Testis (tissue), 3 donors: ENCODE results near the gene TTF2. TPM values are rescaled to one million over a fixed set of nuclear protein-coding genes. Genes with fewer than 3 reads are reported as not detected.
A peak's percentile ranks its signal among the peaks of the same experiment; 100 is the strongest.

ENCODE experiments used
- DNase-seq: peaks from one replicate; pipeline ENCODE4 v3.0.0-alpha.2; 2019
- H3K27ac ChIP-seq, 2 donors: fragments of 200-600 bp; sonication (generic); one replicate each; pipeline ENCODE4 v1.5.1; 2019
- H3K27me3 ChIP-seq: fragments of 200-600 bp; sonication (generic); one replicate; pipeline ENCODE4 v1.5.1; 2019
- H3K36me3 ChIP-seq: fragments of 200-600 bp; sonication (generic); one replicate; pipeline ENCODE4 v1.5.1; 2017; ENCODE audit warnings: low read depth; ENCODE audit errors: missing control alignments
- H3K4me1 ChIP-seq: fragments of 200-600 bp; sonication (generic); one replicate; pipeline ENCODE4 v1.5.1; 2019
- H3K4me3 ChIP-seq, 2 donors: fragments of 200-600 bp; sonication (generic); one replicate each; pipeline ENCODE4 v1.5.1; 2017 to 2019
- H3K9me3 ChIP-seq: fragments of 200-600 bp; sonication (generic); one replicate; pipeline ENCODE4 v1.5.1; 2017
- POLR2A ChIP-seq: fragments of 450-650 bp; IDR thresholded peaks from one replicate; pipeline ENCODE4 v1.6.1; 2017; ENCODE audit warnings: antibody characterized with exemption, mild to moderate bottlenecking, moderate library complexity
- WGBS, 2 donors: methylation state at CpG; one replicate each; pipeline ENCODE4 v1.1.5; 2018; 5-methylcytosine and 5-hydroxymethylcytosine counted together
- intact Hi-C: fragments of 100-400 bp; cut with DNase I; formaldehyde crosslinking; loops from one replicate; pipeline ENCODE4 v1.15.1; 2023; ENCODE audit warnings: low total_unique reads
- polyA plus RNA-seq: library from polyadenylated mRNA; stranded (reverse); fragments of 350-450 nt; fragmentation: Illumina TruSeq; extraction: RNeasy Lipid Tissue Mini Kit (QIAGEN cat#74804); gene quantifications from one replicate; pipeline ENCODE4 v1.2.3, GENCODE V29; 2014; ENCODE audit warnings: low read depth, low replicate concordance; ENCODE audit not compliant: insufficient read depth
- total RNA-seq, 2 donors: library from RNA; depleted of rRNA; stranded (reverse); fragments of >200 nt; gene quantifications; one replicate each; pipeline ENCODE4 v1.2.3, GENCODE V29; 2016
- TF ChIP-seq, protein P1 (sequence below), 3 experiments: fragments of 450-650 bp in 2 of 3; fragments of 200-600 bp in 1 of 3; sonication (generic) in 1 of 3; IDR thresholded peaks; one replicate each; pipeline ENCODE4 v1.5.1; 2016 to 2019; ENCODE audit warnings: antibody characterized with exemption in 3 of 3, mild to moderate bottlenecking in 2 of 3, moderate library complexity in 1 of 3

The TTF2 gene
- total and polyA plus RNA-seq, 3 donors from 2014 or later, result 20.2 to 26.5 (median 20.8) TPM

DNA sequence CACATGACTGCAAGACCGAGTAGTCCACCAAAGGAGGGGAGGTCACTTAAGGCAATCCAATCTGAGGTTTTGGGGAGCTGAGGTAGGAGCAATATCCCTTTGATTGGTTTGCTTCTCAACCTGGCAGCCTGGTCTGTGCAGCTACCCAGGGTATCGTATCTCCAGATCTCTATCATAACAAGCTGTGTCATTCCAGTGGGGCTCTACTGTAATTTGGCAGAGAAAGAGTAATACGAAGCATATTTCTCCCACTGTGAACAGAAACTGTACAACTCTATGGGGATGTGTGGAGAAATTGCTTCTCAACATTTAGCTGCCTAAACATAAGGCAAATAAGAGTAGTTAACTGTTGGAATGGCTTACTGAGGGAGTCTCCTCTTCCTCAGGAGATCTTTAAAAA is 38.0 kb upstream of the TTF2 start:
- 74 to 79% methylated on average over 3 of the region's 3 CpGs for WGBS, 2 donors
- intact Hi-C loops, result no loop called here

DNA sequence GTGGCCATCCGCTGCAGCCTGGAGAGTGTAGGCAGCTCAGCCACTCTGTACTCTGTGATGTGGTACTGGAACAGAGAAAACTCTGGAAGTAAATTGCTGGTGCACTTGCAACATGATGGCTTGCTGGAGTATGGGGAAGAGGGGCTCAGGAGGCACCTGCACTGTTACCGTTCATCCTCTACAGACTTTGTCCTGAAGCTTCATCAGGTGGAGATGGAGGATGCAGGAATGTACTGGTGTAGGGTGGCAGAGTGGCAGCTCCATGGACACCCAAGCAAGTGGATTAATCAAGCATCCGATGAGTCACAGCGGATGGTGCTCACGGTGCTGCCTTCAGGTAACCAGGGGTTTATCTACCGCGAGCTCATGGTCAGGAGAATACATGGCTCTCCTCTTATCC is 34.6 kb upstream of the TTF2 start:
- peaks cover 4% of the 10 kb centered on the region for H3K4me1 ChIP-seq
- TF ChIP-seq POLR2A, result no peak
- no peak overlapping the region for H3K4me3 ChIP-seq
- H3K9me3 ChIP-seq, result no peaks in the 10 kb centered on the region
- H3K27me3 ChIP-seq, result no peaks in the 10 kb centered on the region
- intact Hi-C loops, result no loop called here
- WGBS, 2 donors, result 93 to 97% methylated on average over 7 of the region's 7 CpGs
- no peak for DNase-seq
- H3K36me3 ChIP-seq, result no peaks in the 10 kb centered on the region
- peak overlapping the region in 1 of 2 donors; percentile 41 for H3K27ac ChIP-seq

More for the DNA sequence above, 38.0 kb upstream of the TTF2 start:
- Histone ChIP-seq H3K36me3 (no peaks in the 10 kb centered on the region), H3K27me3 (no peaks in the 10 kb centered on the region), H3K4me3 (no peak overlapping the region), H3K9me3 (no peaks in the 10 kb centered on the region), H3K27ac (no peak overlapping the region), H3K4me1 (peaks cover 17% of the 10 kb centered on the region)
- DNase-seq, result no peak
- TF ChIP-seq, protein P1, sequence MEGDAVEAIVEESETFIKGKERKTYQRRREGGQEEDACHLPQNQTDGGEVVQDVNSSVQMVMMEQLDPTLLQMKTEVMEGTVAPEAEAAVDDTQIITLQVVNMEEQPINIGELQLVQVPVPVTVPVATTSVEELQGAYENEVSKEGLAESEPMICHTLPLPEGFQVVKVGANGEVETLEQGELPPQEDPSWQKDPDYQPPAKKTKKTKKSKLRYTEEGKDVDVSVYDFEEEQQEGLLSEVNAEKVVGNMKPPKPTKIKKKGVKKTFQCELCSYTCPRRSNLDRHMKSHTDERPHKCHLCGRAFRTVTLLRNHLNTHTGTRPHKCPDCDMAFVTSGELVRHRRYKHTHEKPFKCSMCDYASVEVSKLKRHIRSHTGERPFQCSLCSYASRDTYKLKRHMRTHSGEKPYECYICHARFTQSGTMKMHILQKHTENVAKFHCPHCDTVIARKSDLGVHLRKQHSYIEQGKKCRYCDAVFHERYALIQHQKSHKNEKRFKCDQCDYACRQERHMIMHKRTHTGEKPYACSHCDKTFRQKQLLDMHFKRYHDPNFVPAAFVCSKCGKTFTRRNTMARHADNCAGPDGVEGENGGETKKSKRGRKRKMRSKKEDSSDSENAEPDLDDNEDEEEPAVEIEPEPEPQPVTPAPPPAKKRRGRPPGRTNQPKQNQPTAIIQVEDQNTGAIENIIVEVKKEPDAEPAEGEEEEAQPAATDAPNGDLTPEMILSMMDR (IDR thresholded peaks at IDR 0.05), result no peak
- TF ChIP-seq POLR2A, result no peak

DNA sequence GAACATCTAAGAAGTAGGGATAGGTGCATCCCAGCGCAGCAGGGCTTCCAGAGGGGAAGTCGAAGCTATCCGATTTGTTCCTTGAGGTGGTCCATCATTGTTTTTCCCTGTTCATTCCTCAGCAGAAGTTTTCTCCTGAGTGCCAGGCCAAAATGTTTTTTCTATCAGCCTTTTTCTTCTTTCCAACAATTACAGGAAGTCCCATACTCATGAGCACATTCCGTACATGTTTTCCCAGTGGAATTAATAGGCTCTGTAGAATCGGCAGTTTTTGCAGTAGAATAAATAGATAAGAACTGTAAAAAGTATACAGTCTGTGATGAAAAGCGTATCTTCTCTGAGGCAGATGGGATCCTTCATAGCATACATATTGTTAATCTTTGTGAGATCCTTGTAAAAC is 33.8 kb upstream of the TTF2 start:
- intact Hi-C loops, result no loop called here
- WGBS, 2 donors, result 48% methylated on average over 6 of the region's 6 CpGs
- Histone ChIP-seq H3K4me1 (peaks cover 4% of the 10 kb centered on the region), H3K36me3 (no peaks in the 10 kb centered on the region), H3K9me3 (no peaks in the 10 kb centered on the region), H3K27ac (peak overlapping the region in 1 of 2 donors; percentile 41), H3K4me3 (no peak overlapping the region), H3K27me3 (no peaks in the 10 kb centered on the region)
- TF ChIP-seq POLR2A, result no peak
- TF ChIP-seq, protein P1 (IDR thresholded peaks at IDR 0.05), result no peak
- DNase-seq, result no peak

DNA sequence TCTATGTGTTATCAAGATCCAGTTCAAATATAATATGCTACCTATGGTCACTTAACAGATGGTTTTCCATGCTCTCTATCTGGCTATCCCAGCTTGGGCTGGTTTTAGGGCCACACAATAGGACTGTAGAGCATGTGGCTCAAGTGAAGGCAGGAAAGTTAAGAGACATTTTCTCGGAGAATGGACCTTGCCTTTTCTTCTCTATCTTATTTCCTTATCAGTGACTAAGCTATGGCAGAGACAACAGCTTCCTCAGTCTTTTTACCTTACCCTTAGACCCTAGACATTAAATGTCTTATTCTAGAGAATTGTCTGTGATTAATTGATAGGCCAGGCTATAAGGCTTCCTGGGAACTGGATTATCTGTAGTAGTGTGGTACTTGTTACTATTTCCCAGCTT is 30.4 kb upstream of the TTF2 start:
- intact Hi-C loops, result no loop called here

DNA sequence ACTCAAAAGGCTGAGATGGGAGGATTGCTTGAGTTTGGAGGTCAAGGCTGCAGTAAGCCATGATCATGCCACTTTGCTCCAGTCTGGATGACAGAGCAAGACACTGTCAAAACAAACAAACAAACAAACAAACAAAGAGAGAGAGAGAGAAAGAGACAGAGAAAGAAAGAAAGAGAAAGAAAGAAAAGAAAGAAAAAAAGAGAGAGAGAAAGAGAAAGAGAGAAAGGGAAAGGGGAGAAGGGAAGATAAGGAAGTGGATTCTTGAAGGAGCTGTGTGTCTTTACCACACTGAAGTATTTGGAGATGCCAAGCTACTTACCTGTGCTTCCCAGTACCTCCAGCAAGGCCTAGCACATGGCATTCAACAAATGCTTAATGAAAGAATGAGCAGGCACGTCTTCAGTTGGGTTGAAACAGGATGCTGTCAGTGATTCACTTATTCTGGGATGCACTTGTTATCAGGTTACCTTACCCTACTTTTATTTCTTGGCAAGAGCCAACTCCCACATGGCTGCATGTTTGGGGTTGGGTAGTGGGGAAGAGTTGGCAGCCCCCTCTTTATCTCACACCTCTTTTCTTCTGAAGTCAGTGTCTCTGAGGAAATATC is 29.8 kb upstream of the TTF2 start:
- no peak for DNase-seq
- no peaks in the 10 kb centered on the region for H3K27me3 ChIP-seq
- H3K4me3 ChIP-seq, result no peak overlapping the region
- H3K27ac ChIP-seq, result no peak overlapping the region
- 81 to 100% methylated on average over 1 of the region's 1 CpG for WGBS, 2 donors
- TF ChIP-seq, protein P1 (IDR thresholded peaks at IDR 0.05), result no peak
- no peak for TF ChIP-seq POLR2A
- H3K4me1 ChIP-seq, result peaks cover 10% of the 10 kb centered on the region
- intact Hi-C loops, result no loop called here
- H3K36me3 ChIP-seq, result no peaks in the 10 kb centered on the region
- H3K9me3 ChIP-seq, result no peaks in the 10 kb centered on the region

More for the DNA sequence above, 30.4 kb upstream of the TTF2 start:
- H3K4me1 ChIP-seq, result peaks cover 10% of the 10 kb centered on the region
- no peaks in the 10 kb centered on the region for H3K9me3 ChIP-seq
- no peak for DNase-seq
- no peak overlapping the region for H3K27ac ChIP-seq
- 97 to 100% methylated on average over 1 of the region's 1 CpG for WGBS, 2 donors
- TF ChIP-seq POLR2A, result no peak
- TF ChIP-seq, protein P1 (IDR thresholded peaks at IDR 0.05), result no peak
- no peaks in the 10 kb centered on the region for H3K36me3 ChIP-seq
- no peak overlapping the region for H3K4me3 ChIP-seq
- no peaks in the 10 kb centered on the region for H3K27me3 ChIP-seq
